Mammary epithelial cell (primary cell): ENCODE measurements around the gene ANKLE2.

Experiments used
- EZH2 ChIP-seq: IDR thresholded peaks from 2 replicates; pipeline ENCODE4 v1.6.1; 2012; ENCODE audit warnings: low read length, inconsistent platforms, borderline replicate concordance
- TF ChIP-seq, protein P1 (sequence below), 2 donors: IDR thresholded peaks in 1 of 2; conservative IDR thresholded peaks in 1 of 2; 2 replicates each; pipeline ENCODE4 v1.5.1; 2011 to 2012; ENCODE audit warnings: inconsistent platforms in 2 of 2, low read length in 2 of 2, mild to moderate bottlenecking in 2 of 2, control low read depth in 1 of 2, low read depth in 1 of 2; ENCODE audit not compliant: insufficient read depth in 1 of 2; ENCODE audit errors: extremely low read depth in 1 of 2

DNA sequence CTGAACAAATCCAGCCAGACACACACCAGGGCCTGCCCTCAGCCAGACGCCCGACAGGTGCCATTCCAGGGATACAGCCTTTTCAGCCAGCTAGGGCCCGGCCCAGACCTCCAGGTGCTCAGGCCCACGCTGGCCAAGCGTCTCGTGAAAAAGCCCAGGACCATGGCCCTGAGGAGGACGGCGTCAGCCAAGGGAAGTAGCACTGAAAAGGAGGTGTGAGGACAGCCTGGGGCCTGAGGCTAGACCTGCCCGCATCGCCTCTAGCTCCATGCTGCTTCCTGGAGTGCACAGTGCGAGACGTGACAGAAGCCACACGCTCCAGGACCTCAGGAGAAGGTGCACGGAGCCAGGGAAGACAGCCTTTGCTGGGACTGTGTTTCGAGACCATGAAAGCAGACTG lies 37.2 kb upstream of the ANKLE2 start:
- TF ChIP-seq, protein P1, sequence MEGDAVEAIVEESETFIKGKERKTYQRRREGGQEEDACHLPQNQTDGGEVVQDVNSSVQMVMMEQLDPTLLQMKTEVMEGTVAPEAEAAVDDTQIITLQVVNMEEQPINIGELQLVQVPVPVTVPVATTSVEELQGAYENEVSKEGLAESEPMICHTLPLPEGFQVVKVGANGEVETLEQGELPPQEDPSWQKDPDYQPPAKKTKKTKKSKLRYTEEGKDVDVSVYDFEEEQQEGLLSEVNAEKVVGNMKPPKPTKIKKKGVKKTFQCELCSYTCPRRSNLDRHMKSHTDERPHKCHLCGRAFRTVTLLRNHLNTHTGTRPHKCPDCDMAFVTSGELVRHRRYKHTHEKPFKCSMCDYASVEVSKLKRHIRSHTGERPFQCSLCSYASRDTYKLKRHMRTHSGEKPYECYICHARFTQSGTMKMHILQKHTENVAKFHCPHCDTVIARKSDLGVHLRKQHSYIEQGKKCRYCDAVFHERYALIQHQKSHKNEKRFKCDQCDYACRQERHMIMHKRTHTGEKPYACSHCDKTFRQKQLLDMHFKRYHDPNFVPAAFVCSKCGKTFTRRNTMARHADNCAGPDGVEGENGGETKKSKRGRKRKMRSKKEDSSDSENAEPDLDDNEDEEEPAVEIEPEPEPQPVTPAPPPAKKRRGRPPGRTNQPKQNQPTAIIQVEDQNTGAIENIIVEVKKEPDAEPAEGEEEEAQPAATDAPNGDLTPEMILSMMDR (conservative IDR thresholded peaks at IDR 0.05 in 1 of 2, IDR thresholded peaks at IDR 0.05 in 1 of 2; ENCODE audit: extremely low read depth in 1 of 2, insufficient read depth in 1 of 2, low read depth in 1 of 2, low read length in 2 of 2) = no peak
- no peak for TF ChIP-seq EZH2
